ENCODE data around the gene SND1.

- TF ChIP-seq, protein P1, sequence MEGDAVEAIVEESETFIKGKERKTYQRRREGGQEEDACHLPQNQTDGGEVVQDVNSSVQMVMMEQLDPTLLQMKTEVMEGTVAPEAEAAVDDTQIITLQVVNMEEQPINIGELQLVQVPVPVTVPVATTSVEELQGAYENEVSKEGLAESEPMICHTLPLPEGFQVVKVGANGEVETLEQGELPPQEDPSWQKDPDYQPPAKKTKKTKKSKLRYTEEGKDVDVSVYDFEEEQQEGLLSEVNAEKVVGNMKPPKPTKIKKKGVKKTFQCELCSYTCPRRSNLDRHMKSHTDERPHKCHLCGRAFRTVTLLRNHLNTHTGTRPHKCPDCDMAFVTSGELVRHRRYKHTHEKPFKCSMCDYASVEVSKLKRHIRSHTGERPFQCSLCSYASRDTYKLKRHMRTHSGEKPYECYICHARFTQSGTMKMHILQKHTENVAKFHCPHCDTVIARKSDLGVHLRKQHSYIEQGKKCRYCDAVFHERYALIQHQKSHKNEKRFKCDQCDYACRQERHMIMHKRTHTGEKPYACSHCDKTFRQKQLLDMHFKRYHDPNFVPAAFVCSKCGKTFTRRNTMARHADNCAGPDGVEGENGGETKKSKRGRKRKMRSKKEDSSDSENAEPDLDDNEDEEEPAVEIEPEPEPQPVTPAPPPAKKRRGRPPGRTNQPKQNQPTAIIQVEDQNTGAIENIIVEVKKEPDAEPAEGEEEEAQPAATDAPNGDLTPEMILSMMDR (IDR thresholded peaks at IDR 0.05), result no peak
- TF ChIP-seq EZH2 (IDR thresholded peaks at IDR 0.05; ENCODE audit: borderline replicate concordance, insufficient read depth, low read depth, low read length, poor library complexity, severe bottlenecking), result no peak
Measured at GRCh38 chr7:128010391-128011127, 358.6 kb downstream of the SND1 start.

Data from B cell (primary cell).